Measurements from ENCODE around the gene ODAD2. TPM values are rescaled to one million over a fixed set of nuclear protein-coding genes. Genes with fewer than 3 reads are reported as not detected.
A peak's percentile ranks its signal among the peaks of the same experiment; 100 is the strongest.
"Not testable (repeated sequence)": the region's sequence is repeated elsewhere in the genome, so short reads cannot be mapped to it uniquely, and the experiment has no call there.

The ODAD2 gene
- total RNA-seq, 1 donor: 1.1 TPM

GRCh38 chr10:27981744-27982143, 17.1 kb downstream of the ODAD2 start:
- no peak for DNase-seq (ENCODE audit: low read depth in 2 of 3, low spot score in 2 of 3)

GRCh38 chr10:27970795-27971194, 28.1 kb downstream of the ODAD2 start:
- not testable (repeated sequence) for DNase-seq (ENCODE audit: low read depth in 2 of 3, low spot score in 2 of 3)

GRCh38 chr10:27969931-27970330, 28.9 kb downstream of the ODAD2 start:
- DNase-seq (ENCODE audit: low read depth in 2 of 3, low spot score in 2 of 3): not testable (repeated sequence)

GRCh38 chr10:27959093-27959715, 39.7 kb downstream of the ODAD2 start:
- DNase-seq (ENCODE audit: low read depth in 2 of 3, low spot score in 2 of 3): no peak

- peak in 1 of 3 donors; percentile 1 for DNase-seq (ENCODE audit: low read depth in 2 of 3, low spot score in 2 of 3)
Observed at GRCh38 chr10:27958383-27958782, 40.5 kb downstream of the ODAD2 start.

- no peak for DNase-seq (ENCODE audit: low read depth in 2 of 3, low spot score in 2 of 3)
Observed at GRCh38 chr10:27950242-27950564, 48.7 kb downstream of the ODAD2 start.

GRCh38 chr10:27949528-27950241, 49.2 kb downstream of the ODAD2 start:
- no peak for DNase-seq (ENCODE audit: low read depth in 2 of 3, low spot score in 2 of 3)

GRCh38 chr10:27948186-27948585, 50.7 kb downstream of the ODAD2 start:
- no peak for DNase-seq (ENCODE audit: low read depth in 2 of 3, low spot score in 2 of 3)

GRCh38 chr10:27947540-27947939, 51.3 kb downstream of the ODAD2 start:
- DNase-seq (ENCODE audit: low read depth in 2 of 3, low spot score in 2 of 3): no peak

- no peak for DNase-seq (ENCODE audit: low read depth in 2 of 3, low spot score in 2 of 3)
Observed at GRCh38 chr10:27944005-27944404, 54.9 kb downstream of the ODAD2 start.

GRCh38 chr10:27914888-27915287, 84.0 kb downstream of the ODAD2 start:
- DNase-seq (ENCODE audit: low read depth in 2 of 3, low spot score in 2 of 3): no peak

- no peak for DNase-seq (ENCODE audit: low read depth in 2 of 3, low spot score in 2 of 3)
Observed at GRCh38 chr10:27912231-27912630, 86.6 kb downstream of the ODAD2 start.

- DNase-seq (ENCODE audit: low read depth in 2 of 3, low spot score in 2 of 3): no peak
Observed at GRCh38 chr10:27911539-27911938, 87.3 kb downstream of the ODAD2 start.

GRCh38 chr10:27911011-27911410, 87.9 kb downstream of the ODAD2 start:
- no peak for DNase-seq (ENCODE audit: low read depth in 2 of 3, low spot score in 2 of 3)

- no peak for DNase-seq (ENCODE audit: low read depth in 2 of 3, low spot score in 2 of 3)
Observed at GRCh38 chr10:27908231-27908630, 90.6 kb downstream of the ODAD2 start.

- not testable (repeated sequence) for DNase-seq (ENCODE audit: low read depth in 2 of 3, low spot score in 2 of 3)
Observed at GRCh38 chr10:27899485-27899884, 99.4 kb downstream of the ODAD2 start.

- DNase-seq (ENCODE audit: low read depth in 2 of 3, low spot score in 2 of 3): no peak
Observed at GRCh38 chr10:27899058-27899457, 99.8 kb downstream of the ODAD2 start.

- no peak for DNase-seq (ENCODE audit: low read depth in 2 of 3, low spot score in 2 of 3)
Observed at GRCh38 chr10:27893358-27893954, 105.4 kb downstream of the ODAD2 start.

- DNase-seq (ENCODE audit: low read depth in 2 of 3, low spot score in 2 of 3): no peak
Observed at GRCh38 chr10:27890971-27891370, 107.9 kb downstream of the ODAD2 start.

- DNase-seq (ENCODE audit: low read depth in 2 of 3, low spot score in 2 of 3): no peak
Observed at GRCh38 chr10:27889518-27889917, 109.4 kb downstream of the ODAD2 start.

GRCh38 chr10:27884185-27884641, 114.7 kb downstream of the ODAD2 start:
- DNase-seq (ENCODE audit: low read depth in 2 of 3, low spot score in 2 of 3): no peak

- DNase-seq (ENCODE audit: low read depth in 2 of 3, low spot score in 2 of 3): no peak
Observed at GRCh38 chr10:27878281-27878680, 120.6 kb downstream of the ODAD2 start.
